Measurements from ENCODE around the gene PCOLCE2.

- TF ChIP-seq EZH2 (IDR thresholded peaks at IDR 0.05; ENCODE audit: insufficient read depth, poor library complexity, severe bottlenecking): no peak
- no peak for TF ChIP-seq EZH2phosphoT487 (IDR thresholded peaks at IDR 0.05; ENCODE audit: insufficient read depth, low read depth)
Measured at GRCh38 chr3:142930463-142930862, 41.6 kb upstream of the PCOLCE2 start.

All from GM23248 (cell line).